ENCODE measurements around the gene TCF7L2. TPM values are rescaled to one million over a fixed set of nuclear protein-coding genes. Genes with fewer than 3 reads are reported as not detected.

TCF7L2 gene
- total and polyA plus RNA-seq, 4 donors, result 9.1 to 32.3 (median 21.4) TPM

DNA sequence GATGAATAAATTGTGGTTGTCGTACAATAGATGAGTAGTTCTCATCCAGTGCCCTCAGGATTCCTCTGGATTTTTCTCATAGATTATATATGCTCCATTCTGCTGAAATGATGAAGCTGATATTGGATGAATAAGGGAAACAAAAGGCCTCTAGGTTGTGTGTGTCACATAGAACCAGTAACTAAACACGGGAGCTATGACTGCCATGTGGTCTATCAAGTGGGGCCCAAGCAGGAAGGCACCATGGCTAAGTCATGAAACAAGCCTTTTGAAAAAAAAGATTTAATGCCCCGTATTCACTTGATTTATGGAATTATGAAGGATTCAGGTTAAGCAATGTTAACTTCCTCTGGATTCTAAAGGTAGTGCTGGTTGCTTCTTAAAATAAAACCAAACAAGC is 225.1 kb downstream of the TCF7L2 start:
- peaks cover 0 to 9% (median 1%) of the 10 kb centered on the region in 5 donors for H3K4me1 ChIP-seq (ENCODE audit: control insufficient read depth in 5 of 5, insufficient read depth in 5 of 5, low read length in 5 of 5)
- H3K36me3 ChIP-seq (ENCODE audit: control insufficient read depth in 4 of 4, insufficient read depth in 4 of 4, low read length in 4 of 4), result peaks cover 0 to 2% (median 0%) of the 10 kb centered on the region in 4 donors
- H3K9me3 ChIP-seq (ENCODE audit: control insufficient read depth in 4 of 4, insufficient read depth in 3 of 4, low read length in 3 of 4), result no peaks in the 10 kb centered on the region
- TF ChIP-seq, protein P1, sequence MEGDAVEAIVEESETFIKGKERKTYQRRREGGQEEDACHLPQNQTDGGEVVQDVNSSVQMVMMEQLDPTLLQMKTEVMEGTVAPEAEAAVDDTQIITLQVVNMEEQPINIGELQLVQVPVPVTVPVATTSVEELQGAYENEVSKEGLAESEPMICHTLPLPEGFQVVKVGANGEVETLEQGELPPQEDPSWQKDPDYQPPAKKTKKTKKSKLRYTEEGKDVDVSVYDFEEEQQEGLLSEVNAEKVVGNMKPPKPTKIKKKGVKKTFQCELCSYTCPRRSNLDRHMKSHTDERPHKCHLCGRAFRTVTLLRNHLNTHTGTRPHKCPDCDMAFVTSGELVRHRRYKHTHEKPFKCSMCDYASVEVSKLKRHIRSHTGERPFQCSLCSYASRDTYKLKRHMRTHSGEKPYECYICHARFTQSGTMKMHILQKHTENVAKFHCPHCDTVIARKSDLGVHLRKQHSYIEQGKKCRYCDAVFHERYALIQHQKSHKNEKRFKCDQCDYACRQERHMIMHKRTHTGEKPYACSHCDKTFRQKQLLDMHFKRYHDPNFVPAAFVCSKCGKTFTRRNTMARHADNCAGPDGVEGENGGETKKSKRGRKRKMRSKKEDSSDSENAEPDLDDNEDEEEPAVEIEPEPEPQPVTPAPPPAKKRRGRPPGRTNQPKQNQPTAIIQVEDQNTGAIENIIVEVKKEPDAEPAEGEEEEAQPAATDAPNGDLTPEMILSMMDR (IDR thresholded peaks at IDR 0.05; ENCODE audit: control extremely low read depth, extremely low read depth), result no peak
- H3K9ac ChIP-seq (ENCODE audit: insufficient read depth in 1 of 2, low read length in 2 of 2), result no peak overlapping the region
- H3K4me3 ChIP-seq, result no peak overlapping the region
- ATAC-seq (ENCODE audit: insufficient read depth, low FRiP score) (no peak), DNase-seq (no peak)
- H3K27me3 ChIP-seq (ENCODE audit: control insufficient read depth in 3 of 3, insufficient read depth in 3 of 3, low read length in 2 of 3), result no peaks in the 10 kb centered on the region
- H3K27ac ChIP-seq (ENCODE audit: low read depth in 1 of 2, low read length in 1 of 2), result no peak overlapping the region
- WGBS, 2 donors, result 66 to 83% methylated on average over 3 of the region's 3 CpGs

DNA sequence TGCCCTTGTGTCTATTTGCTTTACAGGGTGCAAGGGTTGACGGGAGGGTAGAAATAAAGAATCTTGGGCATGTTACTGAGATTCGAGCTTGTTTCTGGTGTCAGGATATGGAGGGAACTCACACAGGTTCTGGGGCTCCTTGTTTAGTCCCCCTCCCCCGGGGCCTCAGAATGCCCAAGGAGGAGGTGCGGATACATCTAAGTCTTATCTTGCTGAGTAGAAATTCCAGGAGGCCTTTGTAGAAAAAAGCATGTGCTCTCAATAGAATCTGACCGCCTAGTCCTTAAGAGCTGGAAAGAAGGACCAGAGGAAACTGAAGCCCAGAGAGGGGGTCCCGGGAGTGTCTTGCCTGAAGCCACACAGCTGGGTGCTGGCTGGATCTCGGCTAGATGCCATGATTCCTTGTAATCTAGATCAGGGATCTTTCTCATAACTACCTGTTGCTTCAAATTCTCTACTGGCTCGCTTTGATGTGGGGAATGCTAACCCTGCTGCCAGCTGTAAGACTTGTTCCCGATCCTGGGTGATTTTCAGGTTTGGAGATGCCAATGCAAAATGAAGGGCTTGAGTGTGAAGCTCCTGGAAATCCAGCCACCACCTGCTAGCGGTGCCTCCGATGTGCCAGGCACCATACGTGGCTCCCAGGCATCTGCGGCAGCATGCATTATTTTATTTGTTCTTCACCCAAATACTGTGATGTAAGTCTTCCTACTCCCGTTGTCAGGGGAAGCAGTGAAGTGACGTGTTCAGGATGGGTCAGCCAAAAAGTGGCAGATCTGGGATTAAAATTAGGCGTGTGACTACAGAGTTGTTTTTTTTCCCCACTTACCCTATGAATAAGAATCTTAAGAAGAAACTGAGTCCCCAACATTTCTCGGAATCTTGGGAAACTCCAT is 226.0 kb downstream of the TCF7L2 start:
- WGBS, 2 donors, result 83 to 88% methylated on average over 17 of the region's 17 CpGs
- Histone ChIP-seq H3K9ac (ENCODE audit: insufficient read depth in 1 of 2, low read length in 2 of 2) (no peak overlapping the region), H3K4me1 (ENCODE audit: control insufficient read depth in 5 of 5, insufficient read depth in 5 of 5, low read length in 5 of 5) (peaks cover 0 to 14% (median 0%) of the 10 kb centered on the region in 5 donors), H3K27me3 (ENCODE audit: control insufficient read depth in 3 of 3, insufficient read depth in 3 of 3, low read length in 2 of 3) (no peaks in the 10 kb centered on the region), H3K27ac (ENCODE audit: low read depth in 1 of 2, low read length in 1 of 2) (no peak overlapping the region), H3K9me3 (ENCODE audit: control insufficient read depth in 4 of 4, insufficient read depth in 3 of 4, low read length in 3 of 4) (no peaks in the 10 kb centered on the region), H3K36me3 (ENCODE audit: control insufficient read depth in 4 of 4, insufficient read depth in 4 of 4, low read length in 4 of 4) (peaks cover 0 to 2% (median 0%) of the 10 kb centered on the region in 4 donors), H3K4me3 (no peak overlapping the region)
- TF ChIP-seq, protein P1 (IDR thresholded peaks at IDR 0.05; ENCODE audit: control extremely low read depth, extremely low read depth), result no peak
- no peak for DNase-seq
- ATAC-seq (ENCODE audit: insufficient read depth, low FRiP score), result no peak

DNA sequence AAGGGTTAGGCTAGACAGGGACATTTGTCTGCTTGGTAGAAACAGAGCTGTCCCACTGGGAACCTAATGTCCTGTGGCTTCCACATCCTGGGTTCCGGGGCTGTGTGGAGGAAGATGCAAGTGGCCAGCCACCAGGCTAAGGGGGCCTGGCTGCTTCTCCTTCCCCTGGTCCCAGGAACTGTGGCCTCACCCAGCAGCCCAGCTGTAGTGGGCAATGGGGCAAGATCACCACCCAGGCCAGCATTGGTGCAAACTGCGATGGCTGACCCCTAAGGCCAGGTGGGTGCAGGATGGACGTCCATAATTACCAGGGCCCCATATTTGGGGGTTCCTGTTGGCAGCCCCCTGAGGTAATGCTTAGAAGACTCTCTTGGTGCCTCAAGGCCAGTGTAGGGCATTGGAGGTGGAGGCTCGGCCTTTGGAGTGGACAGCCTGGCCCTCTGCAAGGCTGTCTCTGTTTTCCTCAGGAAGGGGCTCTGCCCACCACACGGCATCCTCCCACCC is 226.7 kb downstream of the TCF7L2 start:
- no peak overlapping the region for H3K4me3 ChIP-seq
- no peak overlapping the region for H3K9ac ChIP-seq (ENCODE audit: insufficient read depth in 1 of 2, low read length in 2 of 2)
- no peaks in the 10 kb centered on the region for H3K9me3 ChIP-seq (ENCODE audit: control insufficient read depth in 4 of 4, insufficient read depth in 3 of 4, low read length in 3 of 4)
- ATAC-seq (ENCODE audit: insufficient read depth, low FRiP score) (no peak), DNase-seq (no peak)
- H3K27me3 ChIP-seq (ENCODE audit: control insufficient read depth in 3 of 3, insufficient read depth in 3 of 3, low read length in 2 of 3), result no peaks in the 10 kb centered on the region
- peaks cover 0 to 14% (median 0%) of the 10 kb centered on the region in 5 donors for H3K4me1 ChIP-seq (ENCODE audit: control insufficient read depth in 5 of 5, insufficient read depth in 5 of 5, low read length in 5 of 5)
- TF ChIP-seq, protein P1 (IDR thresholded peaks at IDR 0.05; ENCODE audit: control extremely low read depth, extremely low read depth), result no peak
- no peak overlapping the region for H3K27ac ChIP-seq (ENCODE audit: low read depth in 1 of 2, low read length in 1 of 2)
- WGBS, 2 donors, result 87 to 91% methylated on average over 5 of the region's 5 CpGs
- H3K36me3 ChIP-seq (ENCODE audit: control insufficient read depth in 4 of 4, insufficient read depth in 4 of 4, low read length in 4 of 4), result peaks cover 0 to 2% (median 0%) of the 10 kb centered on the region in 4 donors
